Brain microvascular endothelial cell (primary cell): ENCODE measurements around the gene IL5.
"Not testable (repeated sequence)": the region's sequence is repeated elsewhere in the genome, so short reads cannot be mapped to it uniquely, and the experiment has no call there.

Experiments
- DNase-seq: peaks from one replicate; pipeline ENCODE4 v3.0.0-alpha.2; 2020
- H3K27ac ChIP-seq: fragments of 250-450 bp; sonication (Bioruptor Pico); 2 replicates; pipeline ENCODE4 v1.5.1; 2020; ENCODE audit warnings: mild to moderate bottlenecking, moderate library complexity
- H3K27me3 ChIP-seq: fragments of 250-450 bp; sonication (Bioruptor Pico); replicated peaks from 2 replicates; pipeline ENCODE4 v1.5.1; 2020; ENCODE audit warnings: mild to moderate bottlenecking
- H3K36me3 ChIP-seq: fragments of 250-450 bp; sonication (Bioruptor Pico); replicated peaks from 2 replicates; pipeline ENCODE4 v1.5.1; 2020; ENCODE audit warnings: mild to moderate bottlenecking
- H3K4me3 ChIP-seq: 2 replicates; pipeline ENCODE4 v1.5.1; 2011; ENCODE audit warnings: low read depth, mild to moderate bottlenecking, control low read depth, low read length, moderate library complexity
- CTCF ChIP-seq: IDR thresholded peaks from 2 replicates; pipeline ENCODE4 v1.5.1; 2011; ENCODE audit warnings: low read depth, mild to moderate bottlenecking, moderate library complexity, low read length, control low read depth, inconsistent platforms; ENCODE audit errors: missing control alignments
- in situ Hi-C: cut with HindIII; loops from 2 replicates; pipeline ENCODE4 v1.10.0; 2017; ENCODE audit warnings: low sequenced_read_pairs, low pct_ligation_motif_present

The IL5 gene

GRCh38 chr5:132543472-132544201 lies at the start of gene IL5:
Gene IL5, minus strand, starts transcription at chr5:132543522. Its CDS starts 44 bp downstream, at chr5:132543478.
- in situ Hi-C loops: no loop called here
- DNase-seq: no peak
- Histone ChIP-seq H3K27ac (no peak within 1 kb of the TSS), H3K36me3 (no peaks in the 10 kb centered on the region), H3K4me3 (no peak within 1 kb of the TSS), H3K27me3 (no peaks in the 10 kb centered on the region)
- TF ChIP-seq CTCF: no peak

- no peaks in the 10 kb centered on the region for H3K27me3 ChIP-seq
- in situ Hi-C loops: no loop called here
- peaks cover 12% of the 10 kb centered on the region for H3K36me3 ChIP-seq
- H3K27ac ChIP-seq: no peak overlapping the region
- DNase-seq: peak; percentile 21
- no peak for TF ChIP-seq CTCF
- H3K4me3 ChIP-seq: no peak overlapping the region
These were observed 49.2 kb upstream of the IL5 start for GRCh38 chr5:132592521-132592920.

GRCh38 chr5:132591145-132591544 lies 47.8 kb upstream of the IL5 start:
- DNase-seq: no peak
- no peak overlapping the region for H3K4me3 ChIP-seq
- TF ChIP-seq CTCF: peak; percentile 36
- H3K27ac ChIP-seq: no peak overlapping the region
- H3K27me3 ChIP-seq: no peaks in the 10 kb centered on the region
- in situ Hi-C loops: no loop called here
- H3K36me3 ChIP-seq: peaks cover 8% of the 10 kb centered on the region

- in situ Hi-C loops: no loop called here
These were observed 46.1 kb upstream of the IL5 start for GRCh38 chr5:132589467-132589866.

GRCh38 chr5:132586063-132586462 lies 42.7 kb upstream of the IL5 start:
- Histone ChIP-seq H3K27me3 (no peaks in the 10 kb centered on the region), H3K27ac (no peak overlapping the region), H3K36me3 (peaks cover 3% of the 10 kb centered on the region), H3K4me3 (no peak overlapping the region)
- no peak for TF ChIP-seq CTCF
- in situ Hi-C loops: no loop called here
- no peak for DNase-seq

More at GRCh38 chr5:132589467-132589866, 46.1 kb upstream of the IL5 start:
- Histone ChIP-seq H3K27me3 (no peaks in the 10 kb centered on the region), H3K4me3 (no peak overlapping the region), H3K27ac (no peak overlapping the region), H3K36me3 (peaks cover 2% of the 10 kb centered on the region)
- TF ChIP-seq CTCF: no peak
- no peak for DNase-seq

- in situ Hi-C loops, H3K36me3 ChIP-seq, H3K4me3 ChIP-seq, H3K27me3 ChIP-seq, DNase-seq, H3K27ac ChIP-seq: not testable (repeated sequence)
These were observed 41.2 kb upstream of the IL5 start for GRCh38 chr5:132584560-132584959.
